ENCODE measurements around the gene FICD.

DNA sequence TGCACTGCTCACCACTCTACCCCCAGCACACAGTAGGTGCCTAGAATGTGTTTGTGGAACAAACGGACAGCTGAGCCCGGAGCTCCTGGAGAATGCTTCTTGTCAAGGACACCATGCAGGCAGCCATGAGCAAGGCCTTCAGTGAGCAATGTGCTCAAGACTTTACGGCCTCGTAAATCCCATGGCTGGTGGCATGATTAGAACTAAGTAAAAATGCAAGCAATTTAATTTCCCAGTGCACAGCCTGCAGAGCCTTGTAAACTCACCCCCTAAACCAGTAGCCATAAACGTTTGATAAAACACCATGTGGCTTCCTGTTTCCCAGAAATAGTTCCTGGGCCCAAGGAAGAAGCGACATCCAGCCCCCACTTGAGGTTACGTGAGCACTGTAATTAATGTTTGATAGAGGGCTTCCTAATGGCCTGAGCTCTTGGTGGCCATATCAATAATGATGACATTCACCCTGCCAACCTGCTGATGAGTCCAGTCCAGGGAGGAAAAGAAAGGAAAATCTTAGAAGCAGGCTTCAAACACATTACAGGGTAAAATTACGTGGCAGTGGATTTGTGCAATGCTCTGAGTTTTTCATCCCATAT lies 36.4 kb upstream of the FICD start:
- TF ChIP-seq ZNF274 (IDR thresholded peaks at IDR 0.05; ENCODE audit: borderline replicate concordance, low read depth, low read length) (no peak), XRCC3 (IDR thresholded peaks at IDR 0.05) (no peak), RFX5 (IDR thresholded peaks at IDR 0.05; ENCODE audit: low read depth, low read length) (no peak), BACH1 (tag; IDR thresholded peaks at IDR 0.05) (no peak), SNRNP70 (optimal IDR thresholded peaks at IDR 0.05; ENCODE audit: low read depth, low read length) (no peak), PRMT5 (CRISPR knock-in tag; IDR thresholded peaks at IDR 0.05) (no peak), EZH2 (IDR thresholded peaks at IDR 0.05; ENCODE audit: borderline replicate concordance, low read depth, low read length) (no peak), STAT5A (IDR thresholded peaks at IDR 0.05; ENCODE audit: borderline replicate concordance, low read length) (no peak), BRD9 (IDR thresholded peaks at IDR 0.05; ENCODE audit: low read depth, partially characterized antibody) (no peak), HIVEP1 (CRISPR knock-in tag; IDR thresholded peaks at IDR 0.05) (no peak), CBX8 (IDR thresholded peaks at IDR 0.05; ENCODE audit: borderline replicate concordance, extremely low read depth, low read depth, low read length, poor library complexity, severe bottlenecking) (no peak), PKNOX1 (IDR thresholded peaks at IDR 0.05) (no peak)
- TF ChIP-seq, protein P1, sequence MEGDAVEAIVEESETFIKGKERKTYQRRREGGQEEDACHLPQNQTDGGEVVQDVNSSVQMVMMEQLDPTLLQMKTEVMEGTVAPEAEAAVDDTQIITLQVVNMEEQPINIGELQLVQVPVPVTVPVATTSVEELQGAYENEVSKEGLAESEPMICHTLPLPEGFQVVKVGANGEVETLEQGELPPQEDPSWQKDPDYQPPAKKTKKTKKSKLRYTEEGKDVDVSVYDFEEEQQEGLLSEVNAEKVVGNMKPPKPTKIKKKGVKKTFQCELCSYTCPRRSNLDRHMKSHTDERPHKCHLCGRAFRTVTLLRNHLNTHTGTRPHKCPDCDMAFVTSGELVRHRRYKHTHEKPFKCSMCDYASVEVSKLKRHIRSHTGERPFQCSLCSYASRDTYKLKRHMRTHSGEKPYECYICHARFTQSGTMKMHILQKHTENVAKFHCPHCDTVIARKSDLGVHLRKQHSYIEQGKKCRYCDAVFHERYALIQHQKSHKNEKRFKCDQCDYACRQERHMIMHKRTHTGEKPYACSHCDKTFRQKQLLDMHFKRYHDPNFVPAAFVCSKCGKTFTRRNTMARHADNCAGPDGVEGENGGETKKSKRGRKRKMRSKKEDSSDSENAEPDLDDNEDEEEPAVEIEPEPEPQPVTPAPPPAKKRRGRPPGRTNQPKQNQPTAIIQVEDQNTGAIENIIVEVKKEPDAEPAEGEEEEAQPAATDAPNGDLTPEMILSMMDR (IDR thresholded peaks at IDR 0.05 in 2 of 3, conservative IDR thresholded peaks at IDR 0.05 in 1 of 3; ENCODE audit: insufficient read depth in 2 of 3, low read depth in 1 of 3, low read length in 3 of 3) = no peak

All from K562 (cell line).